ENCODE measurements around the gene FOSL1. TPM values are rescaled to one million over a fixed set of nuclear protein-coding genes. Genes with fewer than 3 reads are reported as not detected.

FOSL1 gene
- polyA plus RNA-seq, 3 donors = 2.5 to 28.2 (median 2.5) TPM

GRCh38 chr11:65903068-65903481, 2.9 kb upstream of the FOSL1 start:
- no peak overlapping the region for H3K27ac ChIP-seq (ENCODE audit: low read depth in 1 of 2, low read length in 2 of 2)
- H3K79me2 ChIP-seq (ENCODE audit: insufficient read depth, low read length) = peaks cover 3% of the 10 kb centered on the region
- no peak overlapping the region for H3K4me2 ChIP-seq (replicated peaks; ENCODE audit: extremely low read depth, low read length, poor library complexity, severe bottlenecking)
- H3K4me3 ChIP-seq (replicated peaks in 1 of 3; ENCODE audit: low read depth in 2 of 3, low read length in 3 of 3) = no peak overlapping the region
- Mint-ChIP-seq H3K4me1 (peaks cover 16% of the 10 kb centered on the region), H3K9me3 (no peaks in the 10 kb centered on the region), H3K4me3 (no peak overlapping the region), H3K27ac (no peak overlapping the region), H3K36me3 (no peaks in the 10 kb centered on the region), H3K27me3 (ENCODE audit: low read depth in 3 of 3) (peaks cover 0 to 10% (median 4%) of the 10 kb centered on the region in 3 donors)
- H3K36me3 ChIP-seq (replicated peaks in 1 of 2; ENCODE audit: control insufficient read depth in 1 of 2, insufficient read depth in 2 of 2, low read length in 2 of 2) = no peaks in the 10 kb centered on the region
- no peak for DNase-seq
- intact Hi-C loops (cut with micrococcal nuclease) = no loop called here
- H3K9ac ChIP-seq (ENCODE audit: insufficient read depth, low read length, poor library complexity, severe bottlenecking) = no peak overlapping the region
- no peak overlapping the region for H2AFZ ChIP-seq (ENCODE audit: insufficient read depth, low read depth, low read length, poor library complexity, severe bottlenecking)
- H4K20me1 ChIP-seq (ENCODE audit: insufficient read depth, low read length) = peaks cover 5% of the 10 kb centered on the region
- H3K9me3 ChIP-seq (replicated peaks in 1 of 2; ENCODE audit: control insufficient read depth in 1 of 2, insufficient read depth in 1 of 2, low read length in 2 of 2) = no peaks in the 10 kb centered on the region
- peaks cover 22 to 28% of the 10 kb centered on the region in 2 donors for H3K4me1 ChIP-seq (ENCODE audit: control insufficient read depth in 1 of 2, insufficient read depth in 2 of 2, low read length in 2 of 2)
- WGBS (ENCODE audit: insufficient coverage) = 4% methylated on average over 4 of the region's 5 CpGs
- no peaks in the 10 kb centered on the region for H3K27me3 ChIP-seq (ENCODE audit: control insufficient read depth in 2 of 2, insufficient read depth in 2 of 2, low read length in 2 of 2)
- TF ChIP-seq CTCF (IDR thresholded peaks at IDR 0.05) = no peak

GRCh38 chr11:65900899-65901180, 652 bp upstream of the FOSL1 start:
- Mint-ChIP-seq H3K4me1 (peaks cover 16% of the 10 kb centered on the region), H3K9me3 (no peaks in the 10 kb centered on the region), H3K4me3 (peak overlapping the region; percentile 59 to 72), H3K27me3 (ENCODE audit: low read depth in 3 of 3) (peaks cover 0 to 5% (median 4%) of the 10 kb centered on the region in 3 donors), H3K36me3 (peaks cover 6 to 9% of the 10 kb centered on the region in 2 donors), H3K27ac (peak overlapping the region; percentile 81 to 92 (median 88))
- Histone ChIP-seq H2AFZ (ENCODE audit: insufficient read depth, low read depth, low read length, poor library complexity, severe bottlenecking) (peak overlapping the region; percentile 63), H3K4me1 (ENCODE audit: control insufficient read depth in 1 of 2, insufficient read depth in 2 of 2, low read length in 2 of 2) (peaks cover 22 to 28% of the 10 kb centered on the region in 2 donors), H3K9me3 (replicated peaks in 1 of 2; ENCODE audit: control insufficient read depth in 1 of 2, insufficient read depth in 1 of 2, low read length in 2 of 2) (no peaks in the 10 kb centered on the region), H3K4me2 (replicated peaks; ENCODE audit: extremely low read depth, low read length, poor library complexity, severe bottlenecking) (peak overlapping the region; percentile 96), H3K79me2 (ENCODE audit: insufficient read depth, low read length) (peaks cover 4% of the 10 kb centered on the region), H3K27ac (ENCODE audit: low read depth in 1 of 2, low read length in 2 of 2) (peak overlapping the region; percentile 1 to 59), H3K36me3 (replicated peaks in 1 of 2; ENCODE audit: control insufficient read depth in 1 of 2, insufficient read depth in 2 of 2, low read length in 2 of 2) (peaks cover 0 to 5% of the 10 kb centered on the region in 2 donors), H3K9ac (ENCODE audit: insufficient read depth, low read length, poor library complexity, severe bottlenecking) (peak overlapping the region; percentile 86), H3K4me3 (replicated peaks in 1 of 3; ENCODE audit: low read depth in 2 of 3, low read length in 3 of 3) (peak overlapping the region in 1 of 3 experiments; percentile 92), H3K27me3 (ENCODE audit: control insufficient read depth in 2 of 2, insufficient read depth in 2 of 2, low read length in 2 of 2) (no peaks in the 10 kb centered on the region), H4K20me1 (ENCODE audit: insufficient read depth, low read length) (peaks cover 5% of the 10 kb centered on the region)
- 90% methylated on average over 2 of the region's 11 CpGs for WGBS (ENCODE audit: insufficient coverage)
- no peak for DNase-seq
- TF ChIP-seq CTCF (IDR thresholded peaks at IDR 0.05) = no peak
- intact Hi-C loops (cut with micrococcal nuclease) = loop anchor here in 1 of 2 donors (1.0 to 2.0 kb wide), 2 partner anchors 11 to 18 kb away; partner anchors contain the start of genes C11orf68, CCDC85B and DRAP1
